ENCODE measurements around the gene TF. TPM values are rescaled to one million over a fixed set of nuclear protein-coding genes. Genes with fewer than 3 reads are reported as not detected.

The TF gene
- total RNA-seq, 4 donors from 2014 or later: 17.0 to 111 (median 31.9) TPM

GRCh38 chr3:133758568-133758928 is 12.4 kb downstream of the TF start:
- TF ChIP-seq CTCF (IDR thresholded peaks at IDR 0.05): no peak
- no peak for ATAC-seq (ENCODE audit: low FRiP score)
- no peak for DNase-seq (ENCODE audit: low spot score)

GRCh38 chr3:133758964-133759739 is 13.0 kb downstream of the TF start:
- no peak for TF ChIP-seq CTCF (IDR thresholded peaks at IDR 0.05)
- DNase-seq (ENCODE audit: low spot score): no peak
- ATAC-seq (ENCODE audit: low FRiP score): no peak

- no peak for TF ChIP-seq CTCF (IDR thresholded peaks at IDR 0.05)
- DNase-seq (ENCODE audit: low spot score): no peak
These were observed 13.6 kb downstream of the TF start for GRCh38 chr3:133759740-133760305.

GRCh38 chr3:133760916-133761315 is 14.7 kb downstream of the TF start:
- TF ChIP-seq CTCF (IDR thresholded peaks at IDR 0.05): no peak
- no peak for DNase-seq (ENCODE audit: low spot score)
- no peak for ATAC-seq (ENCODE audit: low FRiP score)

More at GRCh38 chr3:133759740-133760305, 13.6 kb downstream of the TF start:
- ATAC-seq (ENCODE audit: low FRiP score): no peak

GRCh38 chr3:133761605-133762484 is 15.7 kb downstream of the TF start:
- DNase-seq (ENCODE audit: low spot score) (no peak), ATAC-seq (ENCODE audit: low FRiP score) (no peak)
- no peak for TF ChIP-seq CTCF (IDR thresholded peaks at IDR 0.05)

GRCh38 chr3:133762539-133762938 is 16.3 kb downstream of the TF start:
- no peak for TF ChIP-seq CTCF (IDR thresholded peaks at IDR 0.05)
- DNase-seq (ENCODE audit: low spot score) (no peak), ATAC-seq (ENCODE audit: low FRiP score) (no peak)

Data from omental fat pad (tissue), 4 donors.